ENCODE results near the gene COX17.
"Not testable (repeated sequence)": the region's sequence is repeated elsewhere in the genome, so short reads cannot be mapped to it uniquely, and the experiment has no call there.

COX17 gene, protein sequence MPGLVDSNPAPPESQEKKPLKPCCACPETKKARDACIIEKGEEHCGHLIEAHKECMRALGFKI

DNA sequence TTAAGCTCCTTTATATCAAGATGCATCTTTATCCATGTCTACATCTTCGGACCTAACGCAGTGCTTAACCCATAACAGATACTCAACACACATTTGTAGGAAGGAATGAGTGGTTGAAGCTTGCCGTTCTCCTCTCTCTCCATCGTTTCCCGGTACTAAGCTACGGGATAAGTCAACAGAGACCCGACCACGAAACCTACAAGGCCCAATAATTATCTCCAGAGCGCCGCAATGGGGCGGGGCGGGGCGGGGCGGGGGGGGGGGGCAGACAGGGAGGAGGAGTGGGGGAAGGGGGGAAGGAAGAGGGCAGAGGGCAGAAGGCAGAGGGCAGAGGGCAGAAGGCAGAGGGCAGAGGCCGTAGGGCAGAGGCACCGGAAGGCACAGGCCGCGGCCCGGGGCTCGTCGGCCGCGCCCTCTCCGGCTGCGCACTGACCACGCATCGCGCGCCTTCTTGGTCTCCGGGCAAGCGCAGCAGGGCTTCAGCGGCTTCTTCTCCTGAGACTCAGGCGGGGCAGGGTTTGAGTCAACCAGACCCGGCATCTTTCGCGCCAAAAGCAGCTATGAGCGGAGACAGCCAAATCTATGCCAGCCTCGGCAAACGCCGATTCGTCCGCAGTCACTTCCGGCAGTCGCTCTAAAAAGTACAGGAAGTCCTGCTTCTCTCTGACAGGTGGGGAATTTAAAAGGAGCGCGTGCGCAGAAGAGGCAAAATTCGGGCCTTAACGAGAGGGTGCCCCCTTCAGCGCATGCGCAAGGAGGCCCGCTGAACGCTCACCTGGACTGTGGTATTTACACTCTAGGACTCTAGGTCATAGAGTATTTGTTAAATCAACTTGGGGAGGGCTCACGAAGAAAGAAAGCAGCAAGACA, at the start of gene COX17:
Gene COX17 (minus strand): TSS at position 636 of the 870 bp plus-strand sequence. CDS start 96 bp downstream, at position 540.
- DNase-seq: peak; percentile 86 to 88

DNA sequence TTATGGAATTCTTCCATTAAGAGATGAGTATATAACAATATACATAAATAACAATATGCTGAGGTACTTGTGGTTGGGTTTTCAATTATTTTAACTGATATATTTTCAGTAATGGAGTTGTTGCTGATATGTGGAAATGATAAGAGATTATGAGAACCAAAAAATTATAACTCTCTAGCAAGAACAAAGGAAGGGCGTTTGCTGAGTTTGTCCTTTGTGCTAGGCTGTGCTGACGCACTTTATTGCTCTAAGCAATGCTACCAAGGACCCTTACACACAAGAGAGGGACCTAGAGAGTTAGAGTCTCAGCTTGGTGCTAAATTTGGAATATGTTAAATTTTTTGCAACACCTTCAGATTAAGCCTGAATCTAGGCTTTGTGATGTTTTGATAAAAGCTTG, 49.7 kb upstream of the COX17 start:
- no peak for DNase-seq

GRCh38 chr3:119723022-119723421, 45.8 kb upstream of the COX17 start:
- no peak for DNase-seq

GRCh38 chr3:119717520-119717919, 40.3 kb upstream of the COX17 start:
- no peak for DNase-seq

DNA sequence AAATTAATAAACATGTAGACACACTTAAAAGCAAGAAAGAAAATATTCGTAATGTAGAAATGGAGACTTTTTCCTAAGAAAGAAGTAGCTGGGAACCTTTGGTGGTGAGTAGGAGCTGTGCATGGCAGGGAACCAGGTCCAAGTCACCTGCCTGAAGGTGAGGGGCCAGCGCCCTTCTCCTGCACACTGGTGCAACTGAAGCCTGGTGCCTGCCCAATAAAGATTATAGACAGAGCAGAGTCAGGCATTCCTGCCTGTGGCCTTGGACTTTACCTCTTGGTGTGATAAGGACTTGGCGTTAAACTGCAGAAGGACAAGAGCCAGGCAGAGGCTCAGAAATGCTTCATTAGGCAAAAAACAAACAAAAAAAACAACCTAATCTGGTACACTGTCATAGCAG, 39.8 kb upstream of the COX17 start:
- DNase-seq: no peak

DNA sequence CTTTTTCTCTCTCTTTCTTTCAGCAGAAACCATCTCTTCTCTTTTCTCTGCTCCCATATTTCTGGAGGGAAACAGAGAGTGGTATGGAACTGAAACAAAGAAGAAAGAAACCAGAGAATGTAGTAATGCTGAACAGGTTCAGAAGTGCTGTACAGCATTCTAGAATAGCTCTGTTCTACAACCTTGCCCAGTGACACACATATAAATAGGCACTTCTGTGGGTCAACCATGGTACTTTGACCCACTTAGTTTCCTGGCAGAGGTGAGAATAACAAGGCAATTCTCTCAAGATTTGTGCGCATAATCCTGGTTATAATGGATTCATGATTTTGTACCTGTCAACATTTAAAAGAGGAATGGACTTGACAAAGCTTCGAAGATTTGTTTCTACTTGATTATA, 37.9 kb upstream of the COX17 start:
- no peak for DNase-seq

DNA sequence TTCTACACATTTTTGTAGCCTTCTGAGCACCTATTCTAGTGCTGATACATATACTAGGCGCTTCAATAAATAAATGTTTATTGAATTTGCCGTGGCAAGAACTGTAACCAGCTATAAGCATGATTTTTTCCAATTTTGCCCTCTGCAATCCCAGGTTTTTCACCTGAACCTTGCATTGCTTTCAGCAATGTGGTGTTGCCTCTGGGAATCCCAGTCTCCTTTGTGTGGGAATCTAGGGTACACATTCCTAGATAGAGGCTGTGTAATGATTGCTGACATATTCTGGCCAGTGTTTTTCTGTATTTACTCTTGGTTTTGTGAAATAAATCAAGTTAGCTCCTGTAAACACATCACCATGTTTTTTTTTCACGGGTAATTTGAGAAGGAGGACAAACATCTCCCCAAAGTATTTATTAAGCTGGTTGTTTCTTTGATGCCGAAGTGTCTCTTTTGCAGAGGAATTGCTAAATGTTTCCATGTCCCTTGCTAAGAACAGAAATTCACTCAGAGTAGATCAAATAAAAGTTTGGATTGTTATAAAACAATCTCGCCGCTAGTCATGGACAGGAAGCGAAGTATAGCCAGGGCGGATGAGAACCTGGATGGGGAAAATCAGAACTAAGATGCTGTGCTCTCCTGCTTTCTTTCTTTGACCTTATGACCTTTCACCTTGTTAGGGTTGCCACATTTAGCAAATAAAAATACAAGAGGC, 26.8 kb upstream of the COX17 start:
- DNase-seq: no peak

- peak; percentile 80 for DNase-seq
Observed at GRCh38 chr3:119702530-119703527, 25.6 kb upstream of the COX17 start, which contains the start of gene CFAP91. Gene CFAP91 (plus strand): TSS chr3:119703022. CDS start chr3:119703099, 77 bp downstream.

DNA sequence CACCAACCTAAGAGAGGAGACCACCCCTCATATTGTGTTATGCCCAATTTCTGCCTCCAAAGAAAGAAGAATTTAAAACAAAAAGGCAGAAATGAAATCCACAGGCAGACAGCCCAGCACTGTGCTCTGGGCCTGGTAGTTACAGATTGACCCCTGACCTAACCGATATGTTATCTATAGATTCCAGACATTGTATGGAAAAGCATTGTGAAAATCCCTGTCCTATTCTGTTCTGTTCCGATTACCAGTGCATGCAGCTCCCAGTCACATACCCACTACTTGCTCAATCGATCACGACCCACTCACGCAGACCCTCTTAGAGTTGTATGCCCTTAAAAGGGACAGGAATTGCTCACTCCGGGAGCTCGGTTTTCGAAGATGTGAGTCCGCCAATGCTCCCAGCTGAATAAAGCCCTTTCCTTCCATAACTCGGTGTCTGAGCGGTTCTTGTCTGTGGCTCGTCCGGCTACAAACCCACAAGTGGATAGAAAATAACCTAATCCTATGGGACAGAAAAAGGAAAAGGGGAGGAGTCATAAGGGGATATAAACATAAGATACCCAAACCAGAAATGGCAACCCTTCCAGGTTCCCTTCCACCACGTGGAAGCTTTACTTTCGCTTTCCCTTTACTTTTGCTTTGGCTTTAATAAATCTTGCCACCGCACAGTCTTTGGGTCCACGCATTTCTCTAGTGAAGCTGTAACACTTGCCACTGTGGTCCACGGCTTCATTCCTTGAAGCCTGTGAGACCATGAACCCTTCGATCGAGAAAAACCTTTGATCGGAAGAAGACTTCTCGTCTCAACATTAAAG, 23.9 kb upstream of the COX17 start:
- DNase-seq: no peak

DNA sequence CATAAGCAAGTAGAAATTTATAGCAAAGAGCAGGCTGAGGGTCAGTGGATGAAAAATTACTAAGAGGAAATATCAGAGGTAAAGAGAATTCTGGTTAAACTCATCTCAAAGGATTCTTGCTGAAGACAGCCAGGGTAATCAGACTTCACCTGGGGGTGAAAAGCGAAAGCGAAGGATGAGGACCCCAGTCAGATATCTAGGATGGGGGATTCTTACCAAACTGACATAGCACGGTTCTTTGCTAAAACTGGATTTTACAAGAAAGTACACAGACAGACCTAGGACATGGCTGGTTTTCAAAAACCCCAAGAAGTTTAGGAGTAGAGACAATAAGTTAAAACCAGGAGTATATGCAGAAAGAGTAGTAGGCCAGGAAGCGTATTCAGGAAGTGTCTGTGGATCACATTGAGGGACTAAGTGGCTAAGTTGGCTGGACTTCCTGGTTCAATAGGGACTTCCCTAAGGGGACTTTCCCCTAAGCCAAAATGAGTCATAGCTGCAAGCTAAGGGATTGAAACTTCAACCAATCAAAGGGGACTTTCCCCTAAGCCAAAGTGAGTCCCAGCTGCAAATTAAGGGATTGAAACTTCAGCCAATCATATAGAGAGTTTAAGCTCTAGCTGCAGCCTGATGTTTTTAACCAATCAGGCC, 23.2 kb upstream of the COX17 start:
- peak in 1 of 2 donors; percentile 19 for DNase-seq

DNA sequence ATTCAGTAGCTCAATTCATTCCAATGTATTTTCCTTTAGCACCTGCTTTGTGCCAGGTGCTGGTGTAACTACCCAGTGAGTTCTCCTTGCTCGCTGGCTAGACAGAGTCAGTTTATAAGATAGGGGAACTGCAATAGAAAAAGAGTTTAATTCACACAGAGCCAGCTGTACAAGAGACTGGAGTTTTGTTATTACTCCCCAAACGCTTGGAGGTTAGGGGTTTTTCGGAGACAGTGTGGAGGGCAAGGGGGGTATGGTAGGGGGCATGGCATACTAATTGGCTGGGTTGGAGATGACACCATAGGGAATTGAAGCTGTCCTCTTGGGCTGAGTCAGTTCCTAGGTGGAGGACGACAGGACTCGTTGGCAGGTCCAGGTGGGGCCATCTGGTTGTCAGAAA, 20.2 kb upstream of the COX17 start:
- DNase-seq: no peak

DNA sequence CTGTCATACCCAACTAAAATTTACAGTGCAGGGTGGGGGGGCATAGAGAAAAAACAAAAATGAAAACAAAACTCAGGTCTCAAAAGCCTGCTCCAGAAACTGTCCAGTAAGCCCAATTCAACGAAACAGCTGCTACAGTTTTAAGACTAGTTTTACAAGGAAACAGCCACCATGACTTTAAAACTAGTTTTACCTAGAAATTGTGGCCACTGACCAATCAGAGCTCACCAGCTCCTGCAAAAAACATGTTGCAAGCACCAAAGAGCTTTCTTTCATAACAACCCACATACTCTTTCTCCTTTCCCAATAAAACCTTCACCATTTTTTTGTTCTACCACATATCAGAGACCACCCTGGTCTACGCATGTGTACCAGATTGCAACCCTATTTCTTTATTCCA, 18.3 kb upstream of the COX17 start:
- DNase-seq: no peak

DNA sequence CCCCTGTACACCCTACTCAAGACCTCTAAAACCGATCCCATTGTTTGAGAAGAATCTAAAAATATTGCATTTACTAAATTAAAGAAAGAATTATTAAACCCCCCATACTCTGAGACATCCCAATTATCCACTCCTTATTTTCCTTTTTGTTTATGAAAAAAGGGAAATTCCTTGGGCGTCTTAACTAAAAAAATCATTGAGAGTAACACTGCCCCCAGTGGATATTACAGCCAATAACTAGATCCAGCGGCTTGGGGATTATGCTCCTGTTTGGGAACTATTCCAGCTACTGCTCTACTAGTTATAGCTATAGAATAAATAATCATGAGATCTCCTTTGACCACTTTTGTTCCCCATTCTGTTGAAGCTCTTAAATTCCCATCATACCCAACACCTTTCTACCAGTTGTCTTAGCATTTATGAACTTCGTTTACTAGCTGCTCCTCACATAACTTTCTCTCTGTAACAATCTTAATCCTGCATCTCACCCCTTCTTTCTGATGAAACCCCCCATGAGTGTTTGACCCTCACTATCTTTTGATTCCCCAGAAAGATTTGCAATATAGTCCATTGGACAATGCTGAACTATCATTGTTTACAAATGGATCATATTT, 12.9 kb upstream of the COX17 start:
- DNase-seq: no peak

DNA sequence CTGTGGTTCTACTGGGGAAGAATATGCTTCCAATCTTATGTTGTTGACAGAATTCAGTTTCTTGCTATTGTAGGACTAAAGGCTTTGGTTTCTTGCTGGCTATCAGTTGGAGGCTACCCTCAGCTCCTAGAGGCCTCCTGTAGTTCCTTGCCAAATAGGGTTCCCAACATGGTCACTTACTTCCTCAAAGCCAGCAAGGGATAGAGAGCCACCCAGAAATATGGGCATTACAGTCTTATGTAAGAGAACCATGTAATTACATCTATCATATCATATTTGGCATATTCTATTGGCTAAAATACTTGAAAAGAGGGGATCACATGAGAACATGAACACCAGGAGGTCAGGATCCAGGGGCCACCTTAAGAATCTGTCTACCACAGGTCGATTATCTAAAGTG, 6.2 kb upstream of the COX17 start:
- DNase-seq: no peak

- no peak for DNase-seq
Observed at GRCh38 chr3:119681279-119681678, 4.1 kb upstream of the COX17 start.

DNA sequence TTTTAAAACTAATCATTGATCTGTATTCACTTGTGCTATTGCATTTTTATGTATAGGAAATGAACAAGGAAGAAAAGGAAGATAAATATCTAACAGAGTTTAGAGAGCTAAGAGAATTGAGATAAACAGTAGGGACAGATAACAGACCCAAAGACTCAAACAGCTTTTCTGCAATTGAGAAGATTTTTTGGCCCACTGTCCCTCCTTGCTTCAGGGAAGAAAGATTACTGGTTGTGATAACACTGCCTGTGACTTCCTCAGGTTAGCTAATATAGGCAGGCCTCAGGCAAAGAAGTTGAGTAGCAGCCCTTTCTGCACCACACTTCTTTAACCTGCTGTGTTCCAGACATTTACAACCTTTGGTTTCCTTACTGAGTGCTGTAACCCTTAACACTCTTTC, 2.7 kb upstream of the COX17 start:
- no peak for DNase-seq

DNA sequence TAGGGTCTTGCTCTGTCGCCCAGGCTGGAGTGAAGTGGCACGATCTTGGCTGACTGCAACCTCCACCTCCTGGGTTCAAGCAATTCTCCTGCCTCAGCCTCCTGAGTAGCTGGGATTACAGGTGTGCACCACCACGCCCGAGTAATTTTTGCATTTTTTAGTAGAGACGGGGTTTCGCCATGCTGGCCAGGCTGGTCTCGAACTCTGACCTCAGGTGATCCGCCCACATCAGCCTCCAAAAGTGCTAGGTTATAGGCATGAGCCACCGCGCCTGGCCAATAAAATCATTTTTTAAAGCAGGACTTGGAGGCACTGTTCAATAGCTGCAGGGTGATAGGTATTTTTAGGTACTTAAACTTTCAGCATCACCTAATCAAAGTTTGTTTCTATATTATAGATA, 1.0 kb upstream of the COX17 start:
- not testable (repeated sequence) for DNase-seq

DNA sequence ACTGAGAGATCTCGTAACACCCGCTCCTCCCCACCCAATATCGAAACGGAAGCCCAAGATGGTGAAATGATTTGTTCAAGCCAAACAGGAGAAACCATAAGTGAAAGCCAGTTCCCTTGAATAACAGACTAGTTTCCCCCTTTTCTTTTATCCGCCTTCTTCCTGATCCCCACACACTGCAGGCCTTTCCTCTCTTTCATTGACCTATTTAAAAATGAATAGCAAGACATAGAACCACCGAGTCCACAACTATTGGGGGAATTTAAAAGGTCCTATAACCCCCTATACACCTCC, 382 bp upstream of the COX17 start:
- no peak for DNase-seq

DNA sequence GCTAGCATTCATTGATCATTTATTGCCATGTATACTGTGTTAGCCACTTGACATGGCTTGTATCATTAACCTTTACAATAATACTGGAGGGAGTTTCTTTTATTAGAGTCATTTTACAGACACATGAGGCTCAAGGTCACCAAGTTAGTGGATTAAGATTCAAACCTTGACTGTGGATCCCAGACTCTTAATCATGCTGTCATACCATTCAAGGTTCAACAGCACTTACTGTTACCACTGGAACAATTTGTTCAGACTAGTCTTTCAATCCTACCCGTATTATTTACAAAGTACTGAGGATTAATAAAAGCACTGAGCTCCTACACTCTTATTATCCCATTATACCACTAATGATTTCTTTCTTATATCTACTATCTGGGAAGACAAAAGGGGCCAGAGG, 1.2 kb downstream of the COX17 start:
- DNase-seq: no peak

DNA sequence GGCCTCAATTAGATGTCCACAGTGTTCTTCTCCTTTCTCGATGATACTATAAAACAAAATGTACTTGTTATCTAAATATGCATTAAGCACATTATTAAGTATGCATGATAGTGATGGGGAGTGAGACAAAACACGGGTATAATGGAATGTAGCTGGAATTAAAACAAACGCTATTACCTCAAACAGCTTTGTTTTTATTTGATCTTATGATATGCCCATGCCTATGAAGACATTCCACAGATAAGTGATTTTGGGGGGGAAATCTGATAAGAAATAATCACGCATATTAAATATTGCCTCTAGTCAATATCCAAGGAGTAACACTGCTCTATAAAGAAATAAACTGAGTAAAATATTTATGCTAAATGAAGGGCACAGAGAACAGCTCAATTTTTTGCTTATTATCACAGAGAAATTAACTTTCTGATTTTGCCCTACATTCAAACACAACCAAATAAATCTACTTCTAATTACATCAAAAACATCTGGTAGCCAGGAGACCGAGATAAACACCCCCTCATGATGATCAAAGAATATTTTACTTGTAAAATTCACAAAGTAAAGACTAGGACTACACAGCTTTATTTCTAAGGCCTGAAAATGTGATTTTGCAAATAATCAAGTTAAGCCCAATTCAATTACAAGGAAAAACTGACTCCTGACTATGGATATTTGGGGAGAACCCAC, 1.9 kb downstream of the COX17 start:
- DNase-seq: no peak
